NCI-H526 (cell line): ENCODE data around the gene WASF2.
A peak's percentile ranks its signal among the peaks of the same experiment; 100 is the strongest.
"Not testable (repeated sequence)": the region's sequence is repeated elsewhere in the genome, so short reads cannot be mapped to it uniquely, and the experiment has no call there.

Source experiments
- DNase-seq, 2 experiments: peaks; one replicate each; lab custom pipeline; 2025; lab: John Stamatoyannopoulos, UW

The WASF2 gene

DNA sequence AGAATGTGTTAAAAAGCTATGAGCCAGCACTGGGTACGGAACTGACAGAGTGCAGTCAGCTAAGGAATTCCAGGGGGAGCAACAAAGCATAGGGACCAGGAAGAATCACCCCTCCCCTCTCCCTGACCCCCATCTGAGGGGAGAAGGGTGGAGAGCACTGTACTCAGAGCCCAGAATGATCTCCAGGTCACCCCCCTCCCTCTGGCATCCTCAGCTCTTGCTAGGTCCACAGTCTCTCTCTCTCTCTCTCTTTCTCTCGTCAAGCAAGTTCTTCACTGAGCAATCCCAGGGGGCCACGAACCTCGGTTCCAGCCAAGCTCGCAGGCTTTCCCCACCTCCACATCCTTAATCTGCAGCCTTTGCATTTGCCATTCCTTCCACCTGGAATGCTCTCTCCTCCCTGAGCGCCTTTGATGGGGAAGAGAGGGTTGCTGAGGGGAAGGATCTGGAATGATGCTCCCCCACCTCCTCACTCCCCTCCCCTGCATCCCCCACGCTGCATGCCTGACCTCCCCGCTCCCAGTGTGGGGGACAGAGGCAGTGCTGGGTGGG, 6.7 kb upstream of the WASF2 start:
- DNase-seq: peak; percentile 62 to 78

DNA sequence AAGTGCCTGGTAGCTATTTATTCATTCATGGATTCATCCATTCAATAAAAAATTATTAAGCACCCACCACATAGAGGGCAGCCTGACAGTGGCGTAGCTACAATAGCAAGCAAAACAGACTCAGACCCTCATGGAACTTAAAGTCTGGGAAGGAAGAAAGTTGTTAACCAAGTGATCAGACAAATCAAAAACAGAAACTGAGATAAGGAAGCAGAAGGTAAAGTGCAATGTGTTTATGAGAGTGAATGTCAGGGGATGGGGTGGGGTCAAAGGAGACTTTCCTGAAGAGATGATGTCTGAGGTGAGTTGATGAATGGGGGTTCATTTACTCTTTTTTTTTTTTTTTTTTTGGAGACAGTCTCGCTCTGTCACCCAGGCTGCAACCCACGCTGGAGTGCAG, 2.8 kb upstream of the WASF2 start:
- DNase-seq: no peak

DNA sequence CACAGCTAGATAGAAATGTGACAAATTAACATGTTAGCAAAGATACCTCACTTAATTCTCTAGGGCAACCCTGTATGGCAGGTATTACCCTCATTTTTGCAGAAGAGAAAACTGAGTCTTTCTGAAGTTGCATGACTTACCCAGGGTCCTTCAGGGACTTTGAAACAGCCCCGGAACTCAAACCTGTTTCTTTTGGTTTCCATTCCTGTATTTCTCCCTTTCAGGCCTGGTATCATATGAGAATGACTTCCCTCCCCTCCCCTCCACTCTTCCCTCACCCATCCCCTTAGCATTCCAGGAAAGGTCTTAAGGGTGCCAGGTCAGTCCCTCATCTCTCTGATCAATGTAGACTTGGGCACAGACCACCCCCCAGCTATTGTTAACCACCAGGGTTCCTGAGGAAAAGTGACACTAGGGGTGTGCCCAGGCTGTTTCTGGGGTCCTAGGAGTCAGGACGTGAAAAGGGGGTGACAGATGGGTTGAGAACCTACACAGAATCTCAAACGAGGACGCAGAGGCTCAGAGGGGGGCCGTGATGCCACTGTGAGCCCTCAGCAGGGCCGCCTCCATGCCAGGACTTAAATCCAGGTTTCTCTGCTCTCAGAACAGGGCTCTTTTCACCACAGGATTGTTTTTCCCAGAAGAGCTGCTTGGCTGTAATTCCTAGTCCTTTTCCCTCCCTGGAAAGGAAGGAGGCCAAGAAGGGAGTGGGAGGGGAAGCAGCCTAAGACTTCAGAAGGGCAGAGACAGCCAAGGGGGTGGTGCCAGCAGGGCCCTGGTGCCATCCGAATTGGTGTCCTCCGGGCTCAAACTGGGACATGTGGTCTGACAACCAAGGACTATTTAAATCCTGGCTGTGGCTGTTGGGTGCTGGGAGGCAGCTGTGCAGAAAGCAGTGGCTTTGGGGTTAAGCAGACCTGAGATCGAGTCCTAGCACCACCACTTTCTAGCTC, 2.1 kb upstream of the WASF2 start:
- no peak for DNase-seq

DNA sequence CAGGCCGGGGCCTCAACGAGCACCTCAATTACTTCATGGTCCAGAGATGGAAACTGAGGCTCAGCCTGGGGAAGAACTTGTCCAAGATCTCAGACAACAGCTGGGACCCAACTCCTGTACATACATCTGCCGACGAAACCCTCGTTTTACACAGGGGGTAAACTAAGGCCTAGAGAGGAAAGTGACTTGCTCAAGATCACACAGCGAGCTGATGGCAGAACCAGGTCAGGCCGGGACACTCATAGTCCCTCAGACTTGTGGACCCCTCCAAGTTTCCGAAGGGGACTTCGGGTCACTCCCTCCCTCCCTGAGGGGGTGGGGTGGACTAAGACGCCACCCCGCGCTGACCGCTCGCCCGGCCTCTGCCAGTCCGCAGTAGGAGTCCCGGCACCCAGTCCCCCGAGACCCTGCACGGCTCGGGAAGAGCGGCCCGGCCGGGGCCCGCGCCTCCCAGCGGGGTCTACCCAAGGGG, 430 bp downstream of the WASF2 start:
- DNase-seq: no peak

DNA sequence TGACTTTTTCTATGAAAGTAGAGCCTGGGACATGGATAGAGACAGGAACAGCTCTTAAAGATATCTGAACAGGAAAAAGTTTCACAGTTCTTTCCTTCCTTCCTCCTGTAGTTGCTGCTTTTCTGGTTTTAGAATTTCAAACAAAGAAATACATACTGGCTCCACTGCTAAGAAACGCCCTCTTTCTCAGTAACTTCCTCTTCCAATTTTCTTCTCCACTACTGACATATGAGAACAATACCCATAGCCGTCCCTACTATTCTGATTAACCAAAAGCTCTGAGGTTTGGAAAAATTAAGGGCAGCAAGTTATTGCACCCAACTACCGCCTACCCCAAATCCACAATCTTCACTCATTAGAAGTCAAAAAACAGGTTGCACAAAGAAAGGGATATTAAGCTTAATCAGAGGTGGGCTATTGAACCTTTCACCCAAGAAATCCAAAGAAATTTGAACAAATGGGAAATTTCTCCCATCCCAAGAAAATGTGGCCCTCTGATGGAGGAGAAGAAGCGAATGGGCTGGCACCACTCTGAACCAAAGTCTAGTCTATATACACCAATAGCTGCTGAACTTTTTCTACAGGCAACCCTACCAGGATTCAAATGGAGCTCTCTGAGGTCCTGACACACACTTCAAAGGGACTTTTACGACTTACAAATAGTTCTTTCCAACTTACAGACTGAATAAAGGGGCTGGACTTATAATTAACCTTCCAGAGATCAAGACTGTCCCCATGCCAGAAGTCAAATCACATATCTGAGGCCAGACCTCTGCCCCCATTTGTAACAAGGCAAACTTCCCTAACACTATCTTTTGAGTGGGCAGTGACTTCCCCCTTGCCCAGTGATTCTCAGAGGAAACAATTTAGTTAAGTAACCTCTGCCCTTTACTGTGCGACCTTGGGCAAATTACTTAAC, 1.7 kb downstream of the WASF2 start:
- no peak for DNase-seq

DNA sequence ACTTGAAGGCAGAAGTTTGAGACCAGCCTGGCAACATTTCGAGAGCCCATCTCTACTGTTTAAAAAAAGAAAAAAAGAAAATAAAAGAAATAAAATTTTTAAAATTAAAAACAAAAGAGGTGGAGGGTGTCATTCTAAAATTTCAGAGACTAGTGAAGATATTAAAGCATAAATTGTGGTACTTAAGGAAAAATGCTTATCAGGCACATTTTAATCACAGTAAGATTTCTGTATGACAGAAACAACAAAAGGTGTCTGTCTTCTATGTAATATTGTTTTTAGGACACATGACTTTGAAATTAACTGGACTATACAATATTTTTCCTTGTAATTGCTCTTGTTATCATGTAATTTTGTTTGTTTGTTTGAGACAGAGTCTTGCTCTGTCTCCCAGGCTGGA, 4.6 kb downstream of the WASF2 start:
- no peak for DNase-seq

DNA sequence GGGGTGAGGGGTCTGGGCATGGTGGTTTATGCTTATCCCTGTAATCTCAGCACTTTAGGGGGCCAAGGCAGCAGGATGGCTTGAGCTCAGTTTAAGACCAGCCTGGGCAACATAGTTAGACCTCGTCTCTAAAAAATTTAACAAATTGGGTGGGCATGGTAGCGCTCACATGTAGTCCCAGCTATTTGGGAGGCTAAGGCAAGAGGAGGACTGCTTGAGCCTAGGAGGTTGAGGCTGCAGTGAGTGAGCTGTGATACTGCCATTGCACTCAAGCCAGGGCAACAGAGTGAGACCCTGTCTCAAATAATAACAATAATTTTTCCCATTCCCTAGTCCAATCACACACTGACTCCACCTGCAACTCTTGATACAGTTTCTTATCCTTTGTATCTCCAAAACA, 6.3 kb downstream of the WASF2 start:
- no peak for DNase-seq

DNA sequence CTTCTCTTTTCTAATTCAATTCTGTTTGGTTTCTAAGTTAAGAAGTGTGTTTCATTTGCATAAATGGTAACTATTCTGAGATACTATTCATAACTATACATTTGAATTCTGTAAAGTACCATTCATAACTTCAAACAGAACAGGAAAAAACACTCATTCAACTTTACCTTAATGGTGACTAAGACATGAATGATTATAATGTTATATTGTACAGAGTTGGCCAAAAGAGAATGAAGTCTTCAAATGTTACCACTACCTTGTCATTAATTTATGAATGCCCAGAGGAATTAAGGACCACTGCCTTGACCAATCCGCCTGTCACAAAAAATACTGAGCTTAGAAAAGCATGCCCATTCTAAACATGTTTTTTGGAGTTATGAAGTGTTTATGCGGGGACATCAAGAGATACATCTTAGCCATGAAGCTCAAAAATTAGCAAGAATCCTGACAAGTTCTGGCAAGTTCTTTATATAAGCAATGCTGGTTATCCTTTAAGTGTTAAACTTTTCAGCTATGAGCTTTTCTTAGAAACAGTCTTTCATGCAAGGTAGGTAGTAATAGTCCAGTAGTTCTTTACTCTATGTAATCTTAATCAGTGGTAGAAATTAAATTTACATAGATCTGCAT, 7.9 kb downstream of the WASF2 start:
- DNase-seq: no peak

DNA sequence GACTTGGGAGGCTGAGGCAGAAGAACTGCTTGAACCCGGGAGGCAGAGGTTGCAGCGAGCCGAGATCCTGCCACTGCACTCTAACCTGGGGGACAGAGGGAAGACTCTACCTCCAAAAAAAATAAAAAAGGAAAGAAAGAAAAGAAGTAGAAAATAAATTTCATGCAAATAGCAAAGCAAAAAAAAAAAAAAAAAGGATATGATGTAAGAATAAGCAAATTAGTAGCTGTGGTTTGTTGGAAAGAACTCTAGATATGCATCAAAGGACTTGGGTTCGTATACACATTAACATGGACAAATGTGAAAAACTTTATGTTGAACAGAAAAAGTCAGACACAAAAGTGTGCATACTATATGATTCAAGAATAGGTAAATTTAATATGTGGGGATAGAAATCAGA, 11.9 kb downstream of the WASF2 start:
- no peak for DNase-seq

DNA sequence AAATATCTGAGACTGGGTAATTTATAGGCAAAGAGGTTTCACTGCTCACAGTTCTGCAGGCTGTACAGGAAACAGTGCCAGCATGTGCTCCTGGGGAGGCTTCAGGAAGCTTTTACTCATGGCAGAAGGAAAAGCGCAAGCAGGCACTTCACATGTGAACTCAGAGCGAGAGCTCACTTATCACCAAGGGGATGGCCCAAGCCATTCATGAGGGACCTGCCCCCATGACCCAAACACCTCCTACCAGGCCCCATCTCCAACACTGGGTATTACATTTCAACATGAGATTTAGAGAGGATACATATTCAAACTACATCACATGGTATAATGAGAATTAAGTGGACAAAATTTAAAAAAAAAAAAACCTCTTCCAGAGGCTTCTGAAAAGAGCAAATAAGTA, 13.7 kb downstream of the WASF2 start:
- no peak for DNase-seq

DNA sequence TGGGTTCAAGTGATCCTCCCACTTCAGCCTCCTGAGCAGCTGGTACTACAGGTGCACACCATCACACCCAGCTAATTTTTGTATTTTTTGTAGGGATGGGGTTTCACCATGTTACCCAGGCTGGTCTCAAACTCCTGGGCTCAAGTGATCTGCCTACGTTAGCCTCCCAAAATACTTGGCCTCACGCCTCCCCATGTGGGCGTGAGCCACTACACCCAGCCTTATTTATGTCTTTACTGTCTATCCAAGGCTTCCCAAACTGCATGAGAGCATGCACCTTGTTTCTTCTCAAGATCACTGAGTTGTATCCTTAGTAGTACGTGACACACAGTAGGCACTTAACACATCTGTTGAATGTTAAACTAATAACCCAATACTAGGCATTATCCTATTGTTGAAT, 14.2 kb downstream of the WASF2 start:
- no peak for DNase-seq

DNA sequence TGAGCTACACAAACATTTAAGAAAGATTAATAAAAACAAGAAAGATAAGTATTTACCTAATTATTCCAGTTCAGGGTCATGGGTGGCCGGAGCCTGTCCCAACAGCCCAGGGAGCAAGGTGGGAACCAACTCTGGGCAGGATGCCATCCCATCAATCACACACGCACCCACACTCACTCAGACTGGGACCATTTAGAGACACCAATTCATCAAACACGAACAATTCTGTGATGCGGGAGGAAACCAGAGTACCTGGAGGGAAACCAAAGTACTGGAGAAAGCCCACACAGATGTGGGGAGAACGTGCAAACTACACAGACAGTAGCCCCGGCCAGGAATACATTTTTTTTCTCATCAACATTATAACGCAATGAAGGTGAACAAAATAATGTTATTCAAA, 16.2 kb downstream of the WASF2 start:
- no peak for DNase-seq

DNA sequence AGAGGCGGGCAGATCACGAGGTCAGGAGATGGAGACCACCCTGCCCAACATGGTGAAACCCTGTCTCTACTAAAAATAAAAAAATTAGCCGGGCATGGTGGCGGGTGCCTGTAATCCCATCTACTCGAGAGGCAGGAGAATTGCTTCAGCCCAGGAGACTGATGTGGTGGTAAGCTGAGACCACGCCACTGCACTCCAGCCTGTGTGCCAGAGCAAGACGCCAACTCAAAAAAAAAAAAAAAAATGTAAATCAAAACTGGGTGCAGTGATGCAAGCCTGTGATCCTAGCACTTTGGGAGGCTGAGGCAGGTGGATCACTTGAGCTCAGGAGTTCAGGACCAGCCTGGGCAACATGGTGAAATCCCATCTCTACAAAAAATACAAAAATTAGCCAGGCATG, 17.9 kb downstream of the WASF2 start:
- not testable (repeated sequence) for DNase-seq

DNA sequence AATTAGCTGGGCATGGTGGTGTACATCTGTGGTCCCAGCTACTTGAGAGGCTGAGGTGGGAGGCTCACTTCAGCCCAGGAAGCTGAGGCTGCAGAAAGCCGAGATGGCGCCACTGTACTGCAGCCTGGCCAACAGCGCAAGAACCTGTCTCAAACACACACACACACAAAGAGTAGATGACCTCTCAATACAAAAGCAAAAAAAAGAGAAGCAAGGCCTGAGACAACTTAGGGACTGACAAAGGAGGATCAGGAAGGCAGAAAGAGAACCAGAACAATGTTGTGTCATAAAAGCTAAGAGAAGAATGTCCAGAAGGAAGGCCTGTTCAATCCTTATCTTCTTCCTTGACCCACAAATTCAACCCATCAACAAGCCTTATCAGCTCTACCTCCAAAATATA, 18.5 kb downstream of the WASF2 start:
- DNase-seq: no peak

DNA sequence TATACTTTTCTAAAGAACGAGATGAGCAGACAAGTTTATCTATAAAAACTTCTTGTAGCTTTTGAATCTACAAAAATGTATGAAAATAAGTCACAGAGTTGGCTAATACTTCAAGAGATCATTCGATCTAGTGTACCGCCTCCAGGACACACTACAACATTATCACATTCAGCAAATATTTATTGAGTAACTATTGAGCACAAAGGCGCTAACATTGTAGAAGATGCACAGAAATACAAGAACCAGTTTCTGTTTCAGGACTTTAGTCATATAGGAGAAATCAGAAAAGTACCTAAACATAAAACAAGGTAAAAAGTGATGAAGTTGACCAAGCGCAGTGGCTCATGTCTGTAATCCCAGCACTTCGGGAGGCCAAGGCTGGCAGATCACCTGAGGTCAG, 20.6 kb downstream of the WASF2 start:
- no peak for DNase-seq

DNA sequence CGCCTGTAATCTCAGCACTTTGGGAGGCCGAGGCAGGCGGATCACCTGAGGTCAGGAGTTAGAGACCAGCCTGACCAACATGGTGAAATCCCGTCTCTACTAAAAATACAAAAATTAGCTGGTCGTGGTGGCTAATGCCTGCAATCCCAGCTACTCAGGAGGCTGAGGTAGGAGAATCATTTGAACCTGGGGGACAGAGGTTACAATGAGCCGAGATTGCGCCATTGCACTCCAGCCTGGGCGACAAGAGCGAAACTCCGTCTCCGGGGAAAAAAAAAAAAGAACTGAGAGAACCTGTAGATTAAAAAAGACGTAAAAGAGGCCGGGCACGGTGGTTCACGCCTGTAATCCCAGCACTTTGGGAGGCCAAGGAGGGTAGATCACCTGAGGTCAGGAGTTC, 21.6 kb downstream of the WASF2 start:
- DNase-seq: not testable (repeated sequence)

DNA sequence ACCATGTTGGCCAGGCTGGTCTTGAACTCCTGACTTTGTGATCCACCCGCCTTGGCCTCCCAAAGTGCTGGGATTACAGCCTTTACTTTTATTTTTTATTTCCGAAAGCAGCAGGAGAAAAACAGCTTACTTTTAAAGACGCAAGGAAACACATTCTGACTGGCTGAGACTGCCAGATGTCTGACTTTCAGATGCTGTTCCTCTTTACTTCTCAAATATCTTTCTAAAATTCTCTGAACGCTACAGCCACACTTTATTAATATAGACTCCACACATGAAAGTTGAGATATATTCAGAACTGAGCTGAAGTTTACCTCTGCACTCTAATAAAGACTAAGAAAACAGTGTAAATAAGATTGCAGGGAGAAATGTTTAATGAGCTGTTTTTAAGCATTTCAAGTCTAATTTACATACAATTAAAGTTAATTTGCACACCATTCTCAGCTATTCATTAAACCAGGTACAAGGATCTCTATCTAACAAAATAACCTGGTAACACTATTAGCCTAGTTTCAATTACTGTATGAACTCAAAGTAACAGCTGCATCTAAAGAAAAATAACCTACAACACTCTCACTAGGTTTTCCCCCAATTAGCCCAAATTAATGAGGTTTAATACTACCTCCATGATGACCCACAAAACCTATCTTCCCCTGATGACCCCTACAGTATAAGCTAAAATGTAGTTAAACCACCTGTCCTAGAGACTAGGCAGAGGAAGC, 24.9 kb downstream of the WASF2 start:
- DNase-seq: no peak

DNA sequence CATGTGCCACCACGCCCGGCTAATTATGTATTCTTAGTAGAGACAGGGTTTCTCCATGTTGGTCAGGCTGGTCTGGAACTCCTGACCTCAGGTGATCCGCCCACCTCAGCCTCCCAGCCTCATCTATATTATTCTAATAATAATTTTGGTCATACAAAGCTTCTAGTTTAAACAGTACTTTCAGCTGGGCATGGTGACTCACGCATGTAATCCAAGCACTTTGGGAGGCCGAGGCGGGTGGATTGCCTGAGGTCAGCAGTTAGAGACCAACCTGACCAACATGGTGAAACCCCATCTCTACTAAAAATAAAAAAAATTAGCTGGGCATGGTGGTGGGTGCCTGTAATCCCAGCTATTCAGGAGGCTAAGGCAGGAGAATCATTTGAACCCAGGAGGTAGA, 26.1 kb downstream of the WASF2 start:
- DNase-seq: not testable (repeated sequence)

DNA sequence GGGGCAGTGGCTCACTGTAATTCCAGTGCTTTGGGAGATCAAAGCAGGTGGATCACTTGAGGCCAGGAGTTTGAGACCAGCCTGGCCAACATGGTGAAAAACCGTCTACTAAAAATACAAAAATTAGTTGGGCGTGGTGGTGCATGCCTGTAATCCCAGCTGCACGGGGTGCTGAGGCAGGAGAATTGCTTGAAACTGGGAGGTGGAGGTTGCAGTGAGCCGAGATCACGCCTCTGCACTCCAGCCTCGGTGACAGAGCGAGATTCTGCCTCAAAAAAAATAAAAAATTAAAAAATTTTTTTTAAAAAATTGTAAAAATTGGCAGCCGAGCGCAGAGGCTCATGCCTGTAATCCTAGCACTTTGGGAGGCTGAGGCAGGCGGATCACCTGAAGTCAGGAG, 31.4 kb downstream of the WASF2 start:
- not testable (repeated sequence) for DNase-seq

DNA sequence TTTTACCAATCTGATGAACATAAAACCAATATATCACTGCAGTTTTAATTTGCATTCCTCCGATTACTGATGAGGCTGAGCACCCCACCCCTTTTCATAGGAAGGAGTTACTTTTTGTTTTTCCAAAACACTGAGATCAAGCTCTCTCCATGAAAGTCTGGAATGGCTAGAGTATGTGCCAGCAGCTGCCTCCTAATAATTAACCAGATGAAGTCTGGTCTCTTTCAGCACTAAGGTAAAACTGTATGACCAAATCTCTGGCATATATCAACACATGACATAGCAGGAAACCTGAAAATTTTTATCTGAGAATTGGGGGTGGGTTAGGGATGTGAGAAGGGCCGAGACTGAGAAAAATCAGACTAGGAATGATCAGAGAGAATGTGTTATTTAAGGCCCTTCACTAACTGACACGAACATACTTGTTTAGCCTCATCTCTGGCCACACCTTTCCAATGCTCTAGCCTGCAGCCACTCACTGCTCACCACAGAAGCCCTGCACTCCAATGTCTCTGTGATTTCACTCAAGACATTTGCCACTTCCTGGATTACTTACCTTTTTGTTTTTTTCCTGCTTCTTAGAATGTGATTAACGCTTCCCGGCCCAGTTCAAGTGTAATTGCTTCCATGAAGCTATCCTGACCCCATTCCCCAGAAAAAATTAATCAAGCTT, 34.7 kb downstream of the WASF2 start:
- DNase-seq: no peak

DNA sequence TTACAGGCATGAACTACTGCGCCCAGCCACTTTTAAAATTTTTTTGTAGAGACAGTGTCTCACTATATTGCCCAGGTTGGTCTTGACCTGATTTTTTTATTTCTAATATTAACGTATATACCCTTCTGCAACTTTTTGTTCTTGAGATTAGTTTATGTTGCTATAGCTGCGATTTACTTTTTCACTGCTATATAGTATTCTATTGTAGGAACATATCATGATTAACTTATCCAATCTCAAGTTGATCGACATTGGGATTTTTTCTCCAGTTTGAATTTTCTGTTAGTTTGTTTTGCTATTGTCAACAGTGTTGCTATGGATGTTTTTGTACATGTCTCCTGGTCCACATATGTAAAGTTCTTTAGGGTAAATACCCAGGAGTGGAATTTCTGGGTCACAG, 35.4 kb downstream of the WASF2 start:
- no peak for DNase-seq
